GM19438 (cell line): ENCODE data around the gene POLA1.

Experiments
- ATAC-seq: cut with Tn5 transposase; IDR thresholded peaks from one replicate; pipeline ENCODE4 v1.9.1; 2021; ENCODE audit warnings: low read depth; ENCODE audit not compliant: unreplicated experiment

Gene POLA1

DNA sequence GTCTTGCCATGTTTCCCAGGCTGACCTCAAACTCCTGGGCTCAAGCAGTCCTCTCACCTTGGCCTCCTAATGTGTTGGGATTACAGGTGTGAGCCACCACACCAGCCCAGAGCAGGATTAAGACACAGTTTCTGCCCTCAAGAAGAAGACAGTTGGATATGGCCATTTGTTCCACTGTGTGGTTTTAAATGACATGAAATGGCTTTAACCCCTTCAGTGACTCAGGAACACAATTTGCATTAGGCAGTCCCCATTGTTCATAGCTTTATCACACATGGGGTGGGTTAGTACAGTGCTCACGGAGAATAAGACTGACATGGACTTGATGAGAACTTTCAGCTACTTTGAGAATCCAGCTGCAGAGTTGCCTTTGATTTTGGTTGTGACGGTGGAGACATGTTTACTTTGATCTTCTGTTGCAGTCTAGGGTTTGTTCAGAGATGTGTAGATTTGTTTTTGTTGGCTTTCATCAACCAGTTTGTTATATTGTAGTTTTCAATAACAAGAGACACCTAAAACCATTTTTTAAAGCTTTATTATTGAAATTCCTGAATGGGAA lies 261.7 kb downstream of the POLA1 start:
- no peak for ATAC-seq

DNA sequence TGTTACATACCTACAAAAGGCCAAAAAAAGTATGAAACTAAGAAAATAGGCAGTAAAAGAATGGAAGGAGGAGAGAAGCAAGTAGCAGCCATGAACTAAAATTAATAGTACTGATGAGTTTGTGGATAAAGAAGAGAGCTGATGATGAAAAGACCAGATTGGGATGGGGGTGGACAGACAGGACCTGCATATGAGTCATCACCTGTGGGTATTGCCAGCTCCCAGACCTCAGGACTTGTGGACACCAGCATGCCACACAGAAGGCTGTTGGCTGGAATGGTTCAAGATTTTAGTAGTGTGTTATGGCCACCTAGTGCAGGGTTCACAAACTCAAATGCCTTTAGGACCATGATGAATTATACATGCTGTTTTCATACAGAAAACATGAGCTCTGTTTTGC lies 263.1 kb downstream of the POLA1 start:
- ATAC-seq, result no peak

DNA sequence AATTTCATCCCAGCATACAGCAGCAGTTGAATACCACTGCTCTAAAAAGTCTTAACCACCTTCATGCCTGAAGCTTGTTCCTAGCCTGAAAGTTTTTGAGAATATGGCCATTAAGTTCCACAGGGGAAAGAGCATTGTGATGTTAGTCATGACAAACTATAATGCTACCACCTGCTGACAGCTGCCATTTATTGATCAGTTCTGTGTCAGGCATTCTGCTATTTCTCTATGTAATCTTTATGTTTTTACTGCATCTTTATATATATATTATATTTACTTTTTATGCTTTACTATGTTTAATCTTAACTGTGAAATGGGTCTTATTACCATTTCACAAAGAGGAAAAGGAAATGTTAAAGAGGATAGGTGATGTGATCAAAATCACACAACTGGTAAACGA lies 268.1 kb downstream of the POLA1 start:
- no peak for ATAC-seq

- ATAC-seq, result no peak
Measured at GRCh38 chrX:24963823-24964222, 270.1 kb downstream of the POLA1 start.

- ATAC-seq, result no peak
Measured at GRCh38 chrX:24965372-24965771, 271.7 kb downstream of the POLA1 start.

DNA sequence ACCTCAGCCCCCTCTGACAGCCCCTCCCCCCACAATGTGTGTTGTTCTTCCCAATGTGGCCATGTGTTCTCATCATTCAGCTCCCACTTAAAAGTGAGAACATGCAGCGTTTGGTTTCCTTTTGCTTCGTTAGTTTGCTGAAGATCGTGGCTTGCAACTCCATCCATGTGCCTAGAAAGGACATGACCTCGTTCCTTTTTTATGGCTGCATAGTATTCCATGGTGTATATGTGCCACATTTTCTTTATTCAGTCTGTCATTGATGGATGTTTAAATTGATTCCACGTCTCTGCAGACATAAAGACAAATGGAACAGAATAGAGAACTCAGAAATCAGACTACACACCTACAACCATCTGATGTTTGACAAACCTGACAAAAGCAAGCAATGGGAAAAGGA lies 276.1 kb downstream of the POLA1 start:
- ATAC-seq, result no peak

- no peak for ATAC-seq
Measured at GRCh38 chrX:24979081-24979480, 285.4 kb downstream of the POLA1 start.

DNA sequence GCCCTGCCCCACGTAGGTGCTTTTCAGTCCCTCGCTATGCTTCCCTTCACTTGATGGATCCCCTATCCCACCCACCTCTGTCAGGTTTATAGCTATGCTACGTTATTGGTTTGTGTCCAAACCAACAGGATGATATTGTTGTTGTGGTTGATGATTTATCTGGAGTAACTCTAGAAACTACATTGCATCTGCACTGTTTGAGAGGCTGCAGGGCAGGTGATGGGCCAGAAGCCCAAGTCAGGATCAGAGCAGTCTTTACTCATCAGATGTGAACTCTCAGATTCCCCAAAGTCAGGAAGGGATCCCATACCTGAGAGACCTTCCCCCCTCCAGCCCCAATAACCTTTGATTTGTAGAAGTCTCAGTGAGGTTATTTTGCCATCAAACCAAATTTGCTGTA lies 287.3 kb downstream of the POLA1 start:
- ATAC-seq, result no peak

GRCh38 chrX:24982306-24982965 lies 288.7 kb downstream of the POLA1 start:
- no peak for ATAC-seq

- ATAC-seq, result no peak
Measured at GRCh38 chrX:24983931-24984330, 290.2 kb downstream of the POLA1 start.

DNA sequence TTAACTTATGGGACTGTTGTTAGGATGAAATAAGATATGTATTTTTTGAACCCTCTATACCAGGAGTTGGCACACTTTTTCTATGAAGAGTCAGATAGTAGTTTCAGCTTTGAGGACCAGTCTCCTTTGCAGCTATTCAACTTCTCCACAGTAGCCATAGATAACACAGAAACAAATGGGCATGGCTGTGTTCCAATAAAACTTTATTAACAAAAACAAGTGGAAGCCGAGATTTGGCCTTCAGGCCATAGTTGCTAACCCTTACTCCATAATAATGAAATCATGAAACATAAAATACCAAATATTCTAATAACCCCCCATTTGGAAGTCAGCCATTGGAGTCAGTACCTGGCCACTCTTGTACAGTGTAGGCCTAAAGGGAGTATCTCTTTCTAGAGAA lies 291.4 kb downstream of the POLA1 start:
- no peak for ATAC-seq

GRCh38 chrX:24987731-24988130 lies 294.0 kb downstream of the POLA1 start:
- ATAC-seq, result no peak

DNA sequence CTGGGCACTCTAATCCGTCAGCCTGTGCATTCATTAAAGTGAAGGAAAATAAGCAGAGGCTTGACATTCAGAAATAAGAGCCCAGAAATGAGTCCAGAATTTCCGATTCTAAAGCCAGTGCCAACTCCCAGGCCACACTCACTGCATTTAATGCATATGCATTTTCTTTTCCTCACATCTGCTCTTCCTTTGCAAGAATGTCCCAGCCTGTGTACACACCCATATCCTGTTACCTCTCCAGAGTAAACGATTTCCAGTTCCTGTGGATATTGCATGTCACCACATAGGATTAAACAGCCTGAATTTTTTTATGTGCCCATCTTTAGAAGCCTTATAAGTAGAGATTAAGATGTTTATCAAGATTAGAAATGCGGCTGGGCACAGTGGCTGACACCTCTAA lies 294.6 kb downstream of the POLA1 start:
- no peak for ATAC-seq

DNA sequence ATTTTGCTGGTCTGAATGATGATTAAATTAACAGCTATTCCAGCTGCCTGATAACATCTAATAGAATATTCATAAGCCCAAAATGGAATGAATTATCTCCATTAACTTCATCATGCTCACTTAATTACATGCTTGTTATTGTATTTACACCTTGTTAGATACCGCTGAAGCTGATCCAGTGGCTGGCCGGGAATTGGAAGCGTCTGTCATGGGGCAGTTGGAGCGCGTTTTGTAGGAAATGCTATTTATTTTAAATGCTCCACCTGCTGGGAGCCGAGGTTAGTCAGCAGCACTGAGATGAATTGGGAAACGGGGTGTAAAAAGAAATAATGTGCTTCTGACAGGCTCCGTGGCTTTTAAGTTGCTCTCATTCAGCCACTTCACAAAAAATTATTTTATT lies 296.8 kb downstream of the POLA1 start:
- ATAC-seq, result no peak

- no peak for ATAC-seq
Measured at GRCh38 chrX:24993879-24994278, 300.2 kb downstream of the POLA1 start.

- no peak for ATAC-seq
Measured at GRCh38 chrX:24996096-24996709, 302.5 kb downstream of the POLA1 start.

GRCh38 chrX:24999511-24999910 lies 305.8 kb downstream of the POLA1 start:
- ATAC-seq, result no peak

- ATAC-seq, result no peak
Measured at GRCh38 chrX:25001808-25002660, 308.3 kb downstream of the POLA1 start.

- ATAC-seq, result no peak
Measured at GRCh38 chrX:25002661-25003020, 308.9 kb downstream of the POLA1 start.

DNA sequence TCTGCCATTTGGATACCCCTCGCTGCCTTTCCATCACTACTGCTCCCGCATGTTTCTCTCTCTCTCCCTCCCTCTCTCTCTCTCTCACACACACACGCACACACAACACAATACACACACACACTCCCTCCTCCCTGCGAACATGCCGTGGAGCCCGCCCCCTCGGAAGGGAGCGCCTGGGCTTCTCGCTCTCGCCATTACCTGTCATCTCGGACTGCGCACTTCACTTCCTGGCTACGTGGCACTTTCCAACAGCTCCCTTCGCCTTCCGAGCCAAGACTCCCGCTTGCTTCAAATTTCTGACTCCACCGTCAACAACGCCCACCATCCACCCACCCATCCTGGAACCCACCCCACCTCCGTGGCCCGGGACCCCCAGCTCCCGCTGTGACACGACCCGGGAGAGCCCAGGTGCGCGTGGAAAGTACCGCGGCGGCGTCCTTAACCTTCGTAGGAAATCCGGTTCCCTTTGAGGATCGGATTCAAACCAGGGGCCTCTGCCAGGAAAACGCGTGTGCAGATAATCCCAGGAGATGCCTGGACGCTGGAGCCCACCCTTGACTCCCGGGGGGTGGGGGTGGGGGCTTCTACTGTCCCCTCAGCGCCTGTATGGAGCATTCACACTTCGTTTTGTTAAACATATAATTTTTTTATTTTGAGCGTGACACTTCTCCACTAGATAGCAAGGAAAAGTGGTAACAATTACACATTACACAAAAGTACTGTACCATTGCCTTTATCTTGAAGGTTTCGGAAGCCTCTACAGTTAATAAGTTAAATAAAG lies 309.5 kb downstream of the POLA1 start:
- no peak for ATAC-seq

DNA sequence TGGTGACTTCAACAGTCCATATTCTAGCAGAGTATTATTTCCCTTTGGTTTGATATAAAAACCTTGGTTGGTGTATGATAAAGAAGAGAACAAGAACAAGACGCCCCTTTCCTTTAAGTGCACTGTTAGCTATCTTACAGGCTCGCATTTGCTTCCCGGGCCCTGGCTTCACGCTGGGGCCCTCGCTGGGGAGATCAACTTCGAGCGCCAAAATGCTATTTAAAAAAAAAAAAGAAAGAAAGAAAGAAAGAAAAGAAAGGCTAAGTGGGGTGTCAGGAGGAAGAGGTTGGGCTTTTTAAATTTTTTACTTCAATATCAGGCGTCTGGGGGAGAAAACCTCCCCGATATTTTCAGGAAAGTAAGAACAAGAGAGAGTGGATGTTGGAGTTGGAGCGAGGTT lies 310.3 kb downstream of the POLA1 start:
- no peak for ATAC-seq
